ENCODE results near the gene AGER.

Gene AGER

DNA sequence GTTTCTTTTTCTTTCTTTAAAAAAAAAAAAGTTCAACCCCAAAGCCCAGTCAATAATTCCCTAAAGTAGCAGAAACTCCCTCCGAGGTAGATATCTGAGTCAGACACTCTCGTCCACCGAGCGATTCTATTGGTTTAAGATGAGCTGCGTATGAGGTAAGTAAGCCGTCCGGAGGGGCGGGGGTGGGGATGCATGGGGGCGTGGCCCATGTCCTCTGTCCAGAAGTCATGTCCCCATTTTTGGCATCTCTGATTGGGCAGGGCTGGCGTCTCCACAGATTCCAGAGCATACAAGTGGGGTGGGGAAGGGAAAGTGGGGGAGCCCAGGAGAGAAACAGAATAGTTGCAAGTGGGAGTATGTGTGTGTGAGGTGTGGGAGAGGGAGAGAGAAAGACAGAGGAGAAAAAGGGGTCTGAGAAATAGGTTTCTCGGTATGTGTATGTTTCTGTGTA is 1.7 kb upstream of the AGER start:
- peak; percentile 45 to 78 for DNase-seq

DNA sequence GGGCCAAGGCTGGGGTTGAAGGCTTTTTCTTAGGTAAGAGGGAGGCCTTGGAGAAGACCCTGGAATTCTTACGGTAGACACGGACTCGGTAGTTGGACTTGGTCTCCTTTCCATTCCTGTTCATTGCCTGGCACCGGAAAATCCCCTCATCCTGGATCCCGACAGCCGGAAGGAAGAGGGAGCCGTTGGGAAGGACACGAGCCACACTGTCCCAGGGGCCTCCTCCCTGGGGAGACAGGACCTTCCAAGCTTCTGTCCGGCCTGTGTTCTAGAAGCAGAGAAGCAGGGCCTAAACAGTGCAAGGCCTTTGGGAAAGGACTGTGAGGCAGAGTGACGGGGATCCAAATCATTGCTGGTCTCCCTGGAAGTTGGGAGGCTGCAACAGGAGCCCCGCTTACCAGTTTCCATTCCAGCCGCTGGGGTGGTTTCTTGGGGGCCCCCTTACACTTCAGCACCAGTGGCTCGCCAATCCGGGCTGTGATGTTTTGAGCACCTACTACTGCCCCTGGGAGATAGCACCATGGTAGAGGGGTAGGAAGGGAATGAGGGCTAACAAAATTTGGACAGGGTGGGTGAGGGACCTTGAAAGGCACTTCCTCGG is 470 bp downstream of the AGER start:
- no peak for DNase-seq

DNA sequence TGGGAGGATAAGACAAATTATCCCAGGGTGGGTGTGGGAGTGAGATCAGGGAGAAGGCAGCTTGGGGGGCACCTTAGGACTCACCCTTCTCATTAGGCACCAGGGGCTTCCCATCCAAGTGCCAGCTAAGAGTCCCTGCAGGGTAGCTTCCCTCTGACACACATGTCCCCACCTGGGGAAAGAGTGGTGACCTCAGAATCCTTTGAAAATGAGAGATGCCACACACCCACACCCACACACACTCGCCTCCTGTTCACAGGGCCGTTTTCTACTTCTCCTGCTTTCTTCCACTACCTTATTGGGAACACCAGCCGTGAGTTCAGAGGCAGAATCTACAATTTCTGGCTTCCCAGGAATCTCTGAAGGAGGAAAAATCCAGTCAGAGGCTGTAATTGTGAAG is 1.0 kb downstream of the AGER start:
- DNase-seq: no peak

DNA sequence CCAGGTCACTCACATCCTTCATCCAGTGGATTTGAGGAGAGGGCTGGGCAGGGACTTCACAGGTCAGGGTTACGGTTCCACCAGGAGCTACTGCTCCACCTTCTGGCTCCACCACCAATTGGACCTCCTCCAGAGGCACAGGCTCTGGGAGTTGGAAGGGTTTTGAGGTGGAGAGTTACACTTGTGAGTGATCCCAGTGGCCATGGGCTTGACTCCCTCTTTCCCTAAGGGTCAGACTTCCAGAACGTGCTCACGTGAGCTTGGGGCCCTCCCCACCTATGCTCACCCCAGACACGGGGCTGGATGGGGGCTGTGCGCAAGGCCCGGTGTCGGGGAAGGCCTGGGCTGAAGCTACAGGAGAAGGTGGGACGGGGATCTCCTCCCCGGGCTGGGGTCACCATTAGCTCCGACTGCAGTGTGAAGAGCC is 1.5 kb downstream of the AGER start:
- DNase-seq: no peak

DNA sequence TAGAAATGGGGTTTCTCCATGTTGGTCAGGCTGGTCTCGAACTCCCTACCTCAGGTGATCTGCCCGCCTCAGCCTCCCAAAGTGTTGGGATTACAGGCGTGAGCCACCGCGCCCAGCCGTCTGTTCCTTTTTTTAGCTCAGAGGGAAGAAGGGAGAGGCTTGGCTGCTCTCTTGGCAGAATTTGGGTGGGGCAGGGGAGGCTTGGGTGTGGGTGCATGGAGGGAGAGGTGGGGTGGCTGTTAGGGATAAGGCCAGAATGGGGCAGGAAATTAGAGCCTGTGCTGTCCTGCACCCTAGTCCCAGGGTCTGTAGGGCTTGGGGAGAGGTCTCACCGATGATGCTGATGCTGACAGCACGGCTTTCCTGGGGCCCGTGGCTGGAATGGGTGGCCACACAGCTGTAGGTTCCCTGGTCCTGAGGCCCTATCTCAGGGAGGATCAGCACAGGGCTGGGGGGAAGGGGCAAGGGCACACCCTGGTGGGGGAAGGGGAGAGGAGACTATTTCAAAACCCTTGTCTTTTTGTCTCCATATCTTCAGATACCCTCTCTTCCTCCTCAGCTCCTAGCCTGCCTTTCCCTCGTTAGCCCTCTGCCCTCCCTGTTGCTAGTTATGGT is 2.0 kb downstream of the AGER start:
- DNase-seq: no peak

DNA sequence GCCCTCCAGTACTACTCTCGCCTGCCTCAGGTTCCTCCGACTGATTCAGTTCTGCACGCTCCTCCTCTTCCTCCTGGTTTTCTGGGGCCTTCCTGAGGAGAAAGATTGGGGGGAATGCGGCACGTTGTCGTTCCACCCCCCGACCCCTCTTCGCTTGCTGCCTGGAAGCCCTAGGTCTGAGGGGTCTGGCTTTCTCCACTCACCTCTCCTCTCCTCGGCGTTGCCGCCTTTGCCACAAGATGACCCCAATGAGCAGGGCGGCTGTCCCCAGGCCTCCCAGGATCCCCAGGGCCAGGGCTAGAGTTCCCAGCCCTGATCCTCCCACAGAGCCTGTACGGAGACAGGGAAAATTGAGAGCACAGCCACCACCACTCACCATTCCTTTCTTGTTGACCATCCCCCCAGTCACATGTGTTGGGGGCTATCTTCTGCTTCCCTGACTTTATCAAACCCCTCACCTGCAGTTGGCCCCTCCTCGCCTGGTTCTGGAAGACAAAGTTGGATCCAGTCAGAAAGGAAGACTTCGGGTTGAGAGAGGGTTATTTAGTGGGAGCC is 2.8 kb downstream of the AGER start:
- DNase-seq: no peak

DNA sequence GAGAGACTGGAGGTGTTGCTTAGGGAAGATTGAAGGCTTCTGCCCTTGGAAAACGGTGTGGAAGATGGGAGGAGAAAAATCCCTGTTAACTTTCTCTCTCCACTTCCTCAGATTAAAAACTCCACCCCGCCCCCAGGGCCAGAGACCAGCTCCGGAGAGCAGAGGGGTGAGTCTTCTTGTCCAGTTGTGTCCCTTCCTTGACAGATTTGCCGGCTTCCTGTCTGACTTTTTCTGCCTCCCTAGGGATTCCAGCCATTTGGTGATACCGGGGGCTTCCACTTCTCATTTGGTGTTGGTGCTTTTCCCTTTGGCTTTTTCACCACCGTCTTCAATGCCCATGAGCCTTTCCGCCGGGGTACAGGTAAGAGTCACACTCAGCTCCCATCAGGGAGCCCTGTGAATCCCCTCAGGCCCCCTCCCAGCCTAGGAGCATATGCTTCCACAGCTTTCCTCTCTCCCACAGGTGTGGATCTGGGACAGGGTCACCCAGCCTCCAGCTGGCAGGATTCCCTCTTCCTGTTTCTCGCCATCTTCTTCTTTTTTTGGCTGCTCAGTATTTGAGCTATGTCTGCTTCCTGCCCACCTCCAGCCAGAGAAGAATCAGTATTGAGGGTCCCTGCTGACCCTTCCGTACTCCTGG is 4.2 kb downstream of the AGER start:
- no peak for DNase-seq

DNA sequence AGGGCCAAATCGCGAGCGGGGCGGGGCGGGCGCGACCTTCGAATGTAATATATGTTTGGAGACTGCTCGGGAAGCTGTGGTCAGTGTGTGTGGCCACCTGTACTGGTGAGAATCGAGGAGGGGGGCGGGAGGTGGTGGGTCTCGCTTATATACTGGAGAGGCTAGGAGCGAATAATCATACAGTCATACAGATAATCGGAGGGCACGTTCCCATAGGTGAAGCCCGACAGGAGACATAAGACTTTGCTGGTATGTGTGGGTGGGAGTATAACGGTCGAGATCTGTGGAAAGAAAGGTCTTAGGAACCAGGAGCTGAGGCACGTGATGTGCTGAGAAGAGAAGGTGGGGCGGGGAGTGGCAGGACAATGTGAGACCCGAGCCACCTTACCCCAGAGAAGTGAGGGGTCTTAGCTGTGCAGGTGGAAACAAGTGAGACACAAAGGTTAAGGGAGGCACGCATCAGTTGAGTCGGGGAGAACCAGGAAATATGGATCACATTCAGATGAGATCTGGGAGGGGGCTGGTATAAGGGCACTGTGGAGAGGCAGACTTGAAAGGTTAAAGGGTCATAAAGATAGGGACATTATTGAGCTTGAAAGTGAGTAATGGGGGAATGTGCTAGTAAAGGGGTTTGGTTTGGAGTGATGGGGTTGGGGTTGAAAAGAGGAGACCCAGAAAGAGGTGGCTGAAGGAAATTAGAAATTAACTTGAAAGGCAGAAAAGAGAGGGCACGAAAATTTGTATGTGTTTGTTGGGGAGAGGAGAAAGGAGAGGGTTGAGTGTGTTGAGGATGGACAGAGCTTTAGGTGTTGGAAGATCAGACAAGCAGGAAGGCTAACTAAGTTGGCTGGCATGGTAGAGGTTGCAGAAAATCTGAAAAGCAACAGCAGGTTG is 5.3 kb downstream of the AGER start:
- no peak for DNase-seq

DNA sequence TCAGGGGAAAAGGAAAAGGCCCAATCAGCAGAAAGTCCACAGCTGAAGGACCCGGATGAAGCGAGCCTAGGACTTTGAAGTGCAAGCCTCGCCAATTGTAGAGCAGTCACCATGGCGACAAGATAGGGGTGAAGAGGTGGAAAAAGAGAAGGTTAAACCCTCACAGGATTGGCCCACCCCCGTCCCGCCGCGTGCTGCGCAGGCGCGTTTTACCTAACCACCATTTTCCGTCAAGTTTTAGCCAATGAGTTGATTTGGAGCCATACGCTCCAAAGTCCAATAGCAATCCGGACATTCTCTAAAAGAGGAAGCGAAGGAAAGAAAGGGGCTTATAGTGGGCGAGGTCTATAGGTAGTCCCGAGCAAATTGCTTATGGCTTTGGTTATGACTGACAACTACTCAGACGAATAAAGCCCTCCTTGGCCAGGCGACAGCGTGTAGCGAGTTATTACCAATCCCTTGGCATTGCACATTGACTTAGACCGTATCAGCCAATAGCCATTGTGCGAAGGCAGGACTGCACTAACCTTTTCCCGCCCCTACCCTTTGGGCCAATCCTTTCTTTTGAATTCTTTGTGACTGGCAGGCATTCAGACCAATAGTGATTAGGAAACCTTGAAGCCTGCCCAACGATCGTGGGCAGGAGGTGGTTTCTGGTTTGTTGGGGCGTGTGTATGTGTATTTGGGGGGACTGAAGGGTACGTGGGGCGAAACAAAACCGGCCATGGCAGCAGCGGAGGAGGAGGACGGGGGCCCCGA is 6.1 kb downstream of the AGER start, which contains the start of gene RNF5:
TSS of gene RNF5 (plus strand) at position 618 of the 759 bp plus-strand sequence. CDS start at position 725, 107 bp downstream.
- peak; percentile 98 to 99 for DNase-seq

DNA sequence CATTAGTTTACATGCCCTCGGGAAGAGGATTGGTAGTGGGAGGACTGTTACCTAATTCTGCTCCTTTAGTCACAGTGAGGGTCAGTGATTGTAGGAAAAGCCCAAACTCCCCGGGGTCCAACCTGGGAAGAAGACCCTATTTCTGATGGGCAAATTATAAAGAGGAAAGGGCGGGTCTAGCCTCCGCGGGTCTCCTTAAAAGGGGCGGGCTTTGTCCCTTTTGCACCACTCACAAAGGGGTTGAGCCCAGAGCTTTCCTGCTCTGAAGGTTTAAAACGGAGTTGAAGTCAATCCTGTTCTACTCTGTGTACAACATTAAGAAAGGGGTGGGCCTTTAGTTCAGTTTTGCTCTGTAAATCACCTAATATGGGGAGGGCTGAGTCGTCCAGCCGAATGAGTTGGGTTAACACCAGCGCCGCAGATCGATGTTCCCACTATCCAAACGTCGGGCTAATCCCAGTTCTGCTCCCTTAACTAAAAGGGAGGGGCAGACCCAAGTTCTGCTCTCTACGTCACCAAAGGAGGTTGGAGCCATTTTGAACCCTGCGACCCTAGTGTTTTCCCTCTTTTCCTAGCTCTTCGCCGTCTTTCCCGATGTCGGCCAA is 6.8 kb downstream of the AGER start:
- DNase-seq: peak in 1 of 2 donors; percentile 70

DNA sequence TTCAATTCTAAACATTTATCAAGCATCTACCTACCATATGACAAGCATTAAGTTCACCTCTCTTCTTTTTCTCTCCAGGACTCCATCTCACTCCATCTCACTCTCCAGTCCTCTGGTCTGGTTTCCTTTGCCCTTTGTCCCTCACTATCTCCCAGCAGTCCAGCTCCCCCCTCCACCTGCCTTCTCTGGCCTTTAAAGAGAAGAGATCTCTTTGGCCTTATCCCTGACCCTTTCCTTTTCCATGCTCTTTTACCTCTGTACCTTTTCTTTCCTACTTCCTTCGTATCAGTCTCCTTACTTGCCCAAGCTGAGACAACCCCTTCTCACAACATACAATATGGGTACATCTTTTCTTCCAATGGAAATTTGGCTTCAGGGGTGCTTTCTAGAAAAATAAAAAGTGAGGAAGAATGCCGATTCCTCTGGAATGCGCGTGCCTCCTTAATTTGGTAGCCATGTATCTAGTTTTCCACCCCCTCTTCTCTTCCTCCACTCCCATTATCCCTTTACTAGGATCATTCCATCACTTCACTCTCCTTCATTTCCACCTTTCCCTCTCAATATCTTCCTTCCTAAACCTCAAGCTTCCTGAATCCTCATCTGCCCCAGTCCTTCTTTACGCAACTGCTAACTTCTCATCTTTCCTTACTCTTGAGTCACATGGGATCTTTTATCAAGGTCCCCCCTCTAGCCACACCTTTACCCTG is 7.4 kb downstream of the AGER start:
- DNase-seq: no peak

DNA sequence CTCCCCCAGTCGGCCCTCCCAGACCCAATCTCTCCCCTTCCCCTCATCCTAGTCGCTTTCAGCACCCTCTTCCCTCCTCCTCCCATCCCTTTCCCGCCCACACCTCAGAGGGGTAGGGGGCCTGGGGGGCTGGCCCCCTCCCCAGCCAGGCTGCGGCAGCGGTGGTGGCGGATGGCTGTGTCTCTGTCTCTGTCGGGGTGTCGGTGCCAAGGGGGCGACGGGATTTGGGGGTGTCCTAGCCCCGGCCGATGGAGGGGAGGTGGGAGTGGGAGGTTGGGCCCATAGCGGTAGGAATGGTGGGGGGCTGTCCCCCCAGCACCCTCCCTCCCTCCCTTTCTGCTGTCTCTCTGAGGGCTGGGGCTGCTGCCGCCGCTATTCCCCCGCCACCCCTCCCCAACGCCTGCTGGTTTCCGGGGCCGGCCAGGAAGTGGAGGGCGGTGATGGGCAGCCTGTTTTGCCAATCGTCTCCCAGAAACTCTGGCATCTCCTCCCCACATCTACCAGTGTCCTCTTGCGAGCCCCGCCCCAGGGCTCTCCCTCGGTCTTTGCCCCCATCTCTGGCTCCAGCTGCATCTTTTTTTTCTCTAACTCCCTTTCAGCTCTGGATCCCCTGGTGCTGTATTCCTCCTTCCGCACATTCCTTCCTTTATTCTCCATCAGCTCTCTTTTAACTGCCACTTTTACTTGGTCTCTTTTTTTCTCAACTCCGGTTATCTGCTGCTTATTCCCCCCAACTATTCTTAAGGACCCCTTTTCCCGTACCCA is 8.2 kb downstream of the AGER start, which contains the start of gene AGPAT1:
TSS of gene AGPAT1 (minus strand) at position 374 of the 765 bp plus-strand sequence. CDS start 4,588 bp downstream, outside the sequence.
- peak; percentile 95 to 97 for DNase-seq

DNA sequence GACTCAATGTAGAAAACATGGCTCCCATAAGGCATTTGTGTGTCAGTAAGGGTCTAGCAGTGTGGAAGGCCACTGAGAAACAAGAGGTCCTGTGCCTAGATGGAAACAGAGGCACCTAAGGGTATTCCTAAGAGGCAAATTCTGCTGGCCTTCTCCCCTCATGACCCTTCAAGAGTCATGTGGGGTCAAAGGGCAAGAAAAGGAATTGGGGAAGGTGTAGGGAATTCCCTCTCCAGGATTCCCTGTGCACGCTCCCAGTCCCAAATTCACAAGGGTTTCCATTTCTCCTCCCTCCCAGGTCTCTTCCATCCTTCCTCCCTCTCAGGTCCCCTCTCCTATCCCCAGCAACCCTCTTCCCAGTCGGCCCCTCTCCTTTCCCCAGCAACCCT is 8.7 kb downstream of the AGER start:
- DNase-seq: no peak

DNA sequence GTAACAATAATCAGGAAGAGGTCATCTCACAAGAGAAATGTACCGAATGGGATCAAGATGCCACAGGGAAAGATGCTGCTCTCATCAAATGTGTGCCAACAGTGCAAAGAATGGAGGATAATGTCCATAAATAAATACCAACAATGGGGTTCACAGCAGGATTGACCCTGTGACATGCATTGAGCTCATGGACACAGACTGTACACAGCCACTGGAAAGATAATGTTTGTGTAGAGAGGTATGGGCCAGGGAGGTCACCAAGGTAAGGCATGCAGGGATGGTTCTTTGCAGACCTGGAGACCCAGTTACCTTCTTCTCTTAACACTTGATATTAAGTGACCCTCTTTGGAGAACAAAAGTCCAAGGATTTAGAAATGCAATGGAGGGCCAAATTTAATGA is 9.6 kb downstream of the AGER start:
- DNase-seq: no peak

DNA sequence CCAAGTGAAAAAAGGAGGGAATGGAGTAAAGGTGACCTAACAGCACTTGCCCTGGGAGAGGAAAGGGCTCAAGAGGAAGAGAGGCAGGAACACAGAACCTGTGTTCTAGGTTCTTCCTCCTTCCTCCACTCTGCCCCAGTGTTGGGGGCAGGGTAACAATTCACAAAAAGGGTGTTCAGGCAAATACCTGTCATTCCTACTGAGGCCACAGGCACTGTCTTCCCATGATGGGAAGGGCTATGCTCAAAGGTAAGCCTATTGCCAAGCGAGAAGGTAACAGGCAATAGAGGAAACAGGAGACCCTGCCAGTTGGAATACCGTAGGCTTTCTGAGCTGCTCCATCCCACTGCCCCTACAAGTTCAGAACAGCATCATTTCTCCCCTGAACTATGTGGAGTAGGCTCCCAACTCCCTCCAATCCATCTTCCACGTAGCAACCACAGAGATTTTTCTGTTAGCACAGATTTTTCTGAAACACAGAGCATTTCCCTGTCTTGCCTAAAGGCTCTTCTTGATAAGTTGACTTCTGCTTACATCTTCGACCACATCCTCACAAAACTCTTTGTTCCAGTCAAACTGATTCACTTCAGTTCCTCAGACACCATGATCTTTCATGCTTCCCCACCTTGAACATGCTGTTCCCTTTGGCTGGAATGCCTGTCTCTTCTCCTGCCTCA is 10.9 kb downstream of the AGER start:
- no peak for DNase-seq

DNA sequence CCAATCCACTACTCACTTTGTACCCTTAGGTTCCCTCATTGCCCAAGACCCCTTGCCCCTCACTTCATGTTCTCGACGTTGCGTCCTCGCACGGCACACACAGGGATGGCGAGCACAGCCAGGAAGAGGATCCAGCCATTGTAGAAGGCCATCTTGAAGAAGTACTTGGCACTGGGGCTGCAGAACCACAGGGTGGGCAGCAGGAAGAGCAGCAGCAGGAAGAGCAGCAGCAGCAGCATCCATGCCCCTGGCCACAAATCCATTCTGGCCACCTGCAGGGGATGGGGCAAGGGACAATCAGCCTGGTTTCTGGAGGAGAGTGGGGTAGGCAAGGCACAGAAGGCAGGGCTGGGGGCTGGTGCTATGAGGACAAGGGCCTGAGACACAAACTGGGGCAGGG is 12.8 kb downstream of the AGER start:
- DNase-seq: no peak

DNA sequence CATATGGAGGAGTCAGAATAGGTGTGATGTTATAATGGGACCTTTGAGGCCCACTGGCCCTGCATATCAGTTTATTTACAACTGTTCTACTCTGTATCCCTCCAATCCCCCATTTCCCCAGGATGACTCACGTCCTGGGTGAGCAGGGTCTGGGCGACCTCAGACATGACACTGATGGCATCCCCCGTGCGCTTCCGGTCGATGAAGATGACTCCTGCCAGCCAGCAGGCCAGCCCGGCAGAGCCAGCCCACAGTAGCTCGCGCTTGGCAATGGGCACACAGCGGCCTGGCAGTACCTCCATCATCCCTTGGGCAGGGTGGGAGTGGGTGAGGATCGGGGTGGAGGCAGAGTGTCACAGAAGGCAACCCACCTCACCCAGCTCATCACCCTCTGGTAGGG is 13.8 kb downstream of the AGER start:
- no peak for DNase-seq

DNA sequence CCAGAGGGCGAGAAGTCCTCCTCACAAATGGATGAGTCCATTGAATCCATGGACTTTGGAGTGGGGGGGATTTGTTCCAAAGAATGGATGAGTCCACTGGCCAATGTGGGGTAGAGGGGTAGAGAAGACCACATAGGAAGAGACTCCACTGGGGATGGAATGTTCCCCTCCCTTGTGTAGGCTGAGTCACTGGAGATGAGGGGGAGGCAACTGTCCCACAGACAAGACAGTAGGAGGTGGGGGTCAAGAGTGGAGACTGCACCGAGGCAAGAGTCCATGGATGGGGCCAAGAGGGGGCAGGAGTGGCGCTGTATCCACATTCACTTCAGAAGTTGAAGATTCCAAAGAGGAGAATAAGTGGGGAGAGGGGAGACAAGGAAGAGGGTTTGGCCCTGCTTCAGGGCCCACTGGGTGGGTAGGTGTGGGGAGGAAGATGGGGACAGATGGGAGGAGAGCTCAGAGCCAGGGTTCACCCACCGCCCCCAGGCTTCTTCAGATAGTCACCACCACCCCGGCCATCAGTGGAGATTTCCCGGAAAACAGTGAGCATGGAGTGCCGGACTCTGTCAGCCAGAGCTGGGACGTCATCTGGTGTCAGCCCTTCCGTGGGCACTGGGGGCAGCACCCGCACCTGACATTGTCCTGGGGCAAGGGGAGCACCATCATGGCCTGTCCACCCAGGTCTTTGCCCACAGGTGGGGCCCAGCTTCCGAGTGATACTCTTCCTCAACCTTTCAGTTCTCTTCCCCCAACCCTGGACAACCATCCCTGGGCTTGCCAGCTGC is 15.1 kb downstream of the AGER start:
- no peak for DNase-seq

DNA sequence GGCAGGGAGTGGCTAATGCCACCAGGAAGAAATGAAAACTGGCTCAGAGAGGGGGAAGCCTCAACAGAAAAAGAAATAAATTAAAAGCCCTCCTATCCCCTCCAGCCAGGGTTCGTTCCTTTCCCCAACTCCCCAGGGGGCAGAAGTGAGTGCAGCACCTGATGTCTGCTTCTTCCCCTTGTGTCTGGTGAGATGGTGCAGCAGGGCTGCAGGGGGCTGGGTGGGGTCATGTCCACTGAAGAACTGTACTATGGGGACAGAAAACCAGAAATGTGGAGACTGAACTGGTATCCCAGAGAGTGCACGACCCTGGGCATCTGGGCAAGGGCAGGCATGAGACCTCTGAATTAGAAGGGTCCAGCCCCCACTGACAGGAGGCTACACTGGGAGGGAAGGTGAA is 15.7 kb downstream of the AGER start:
- no peak for DNase-seq
